H1 (cell line): ENCODE data around the gene RWDD1. TPM values are rescaled to one million over a fixed set of nuclear protein-coding genes. Genes with fewer than 3 reads are reported as not detected.

Experiments
- CTCF ChIA-PET: fragments of 300-600 bp; sonication (Branson Sonifier 250); formaldehyde crosslinking; loops from one replicate; lab custom pipeline; 2021; ENCODE audit not compliant: partially characterized antibody; lab: Charles Lee
- POLR2A ChIA-PET: fragments of 300-600 bp; sonication (Branson Sonifier 250); formaldehyde crosslinking; loops from one replicate; lab custom pipeline; 2021; ENCODE audit warnings: inconsistent platforms; ENCODE audit not compliant: partially characterized antibody; lab: Charles Lee
- DNase-seq, 2 experiments: peaks; one replicate each; pipeline versions ENCODE4 v3.0.0 to v3.0.0-alpha.2; 2010 to 2022; ENCODE audit warnings: low spot score in 2 of 2, low read depth in 1 of 2, mixed read lengths in 1 of 2
- FAIRE-seq: peaks from 2 replicates; lab custom pipeline; 2011; peaks lifted over from hg19 to GRCh38; lab: Jason Lieb, UNC
- H2AFZ ChIP-seq: 2 replicates; pipeline ENCODE4 v1.8.1; 2012; ENCODE audit warnings: low read length, inconsistent platforms
- H2AK5ac ChIP-seq: 2 replicates; pipeline ENCODE4 v1.6.1; 2013; ENCODE audit warnings: low read depth, low read length
- H2BK120ac ChIP-seq: replicated peaks from 2 replicates; pipeline ENCODE3; 2013; ENCODE audit warnings: low read depth, low read length, inconsistent platforms
- H2BK12ac ChIP-seq: 2 replicates; pipeline ENCODE4 v1.6.1; 2013; ENCODE audit warnings: low read depth, low read length
- H2BK15ac ChIP-seq: 2 replicates; pipeline ENCODE4 v1.6.1; 2013; ENCODE audit warnings: low read length
- H2BK20ac ChIP-seq: 2 replicates; pipeline ENCODE4 v1.6.1; 2013; ENCODE audit warnings: low read length
- H2BK5ac ChIP-seq: 2 replicates; pipeline ENCODE4 v1.6.1; 2013; ENCODE audit warnings: low read depth, low read length
- H3K14ac ChIP-seq: 2 replicates; pipeline ENCODE4 v1.6.1; 2013; ENCODE audit warnings: inconsistent platforms; ENCODE audit not compliant: insufficient read length
- H3K18ac ChIP-seq: 2 replicates; pipeline ENCODE4 v1.6.1; 2013; ENCODE audit warnings: low read length; ENCODE audit errors: extremely low read depth
- H3K23ac ChIP-seq: 2 replicates; pipeline ENCODE4 v1.6.1; 2013; ENCODE audit warnings: inconsistent platforms; ENCODE audit not compliant: insufficient read length
- H3K23me2 ChIP-seq: 2 replicates; pipeline ENCODE4 v1.6.1; 2013; ENCODE audit warnings: low read depth, low read length
- H3K27ac ChIP-seq: 2 replicates; pipeline ENCODE4 v1.6.1; 2011; ENCODE audit warnings: low read depth, low read length, inconsistent platforms
- H3K27me3 ChIP-seq, 4 experiments: replicated peaks in 1 of 4; 1 replicate in 1 of 4; 2 replicates in 3 of 4; pipeline versions ENCODE4 v1.6.1 to v1.8.1; 2011 to 2013; ENCODE audit warnings: low read length in 3 of 4, mild to moderate bottlenecking in 3 of 4, inconsistent platforms in 2 of 4, mixed read lengths in 2 of 4, moderate library complexity in 1 of 4; ENCODE audit not compliant: control insufficient read depth in 3 of 4, insufficient read depth in 3 of 4; ENCODE audit errors: extremely low read depth in 1 of 4
- H3K36me3 ChIP-seq, 4 experiments: 2 replicates each; pipeline versions ENCODE4 v1.6.1 to v1.8.1; 2011 to 2013; ENCODE audit warnings: mild to moderate bottlenecking in 4 of 4, low read length in 3 of 4, moderate library complexity in 2 of 4, control low read depth in 1 of 4, inconsistent platforms in 1 of 4; ENCODE audit not compliant: insufficient read depth in 4 of 4, control insufficient read depth in 2 of 4
- H3K4ac ChIP-seq: replicated peaks from 2 replicates; pipeline ENCODE3; 2013; ENCODE audit warnings: low read length, low read depth, mixed read lengths, inconsistent platforms; ENCODE audit not compliant: insufficient read length
- H3K4me1 ChIP-seq, 4 experiments: replicated peaks in 1 of 4; 1 replicate in 1 of 4; 2 replicates in 3 of 4; pipeline versions ENCODE4 v1.6.1 to v1.8.1; 2011 to 2013; ENCODE audit warnings: low read length in 3 of 4, inconsistent platforms in 2 of 4, mixed read lengths in 1 of 4; ENCODE audit not compliant: insufficient read depth in 4 of 4, control insufficient read depth in 3 of 4
- H3K4me2 ChIP-seq, 2 experiments: 2 replicates each; pipeline versions ENCODE4 v1.6.1 to v1.8.1; 2011 to 2013; ENCODE audit warnings: low read depth in 2 of 2, low read length in 2 of 2, control low read depth in 1 of 2, inconsistent platforms in 1 of 2, mild to moderate bottlenecking in 1 of 2; ENCODE audit not compliant: insufficient read depth in 1 of 2
- H3K4me3 ChIP-seq, 4 experiments: fragments of 200-600, 300-600 bp in 1 of 4; sonication (generic), shearing (Covaris generic), sonication (Bioruptor Twin) in 1 of 4; 2 replicates each; pipeline versions ENCODE4 v1.5.1 to v1.8.1; 2011 to 2016; ENCODE audit warnings: low read length in 4 of 4, low read depth in 3 of 4, control low read depth in 2 of 4, inconsistent platforms in 2 of 4, mild to moderate bottlenecking in 2 of 4, mixed read lengths in 1 of 4, moderate library complexity in 1 of 4; ENCODE audit not compliant: insufficient read depth in 2 of 4; ENCODE audit errors: extremely low read depth in 1 of 4
- H3K56ac ChIP-seq: replicated peaks from 2 replicates; pipeline ENCODE3; 2013; ENCODE audit warnings: low read depth, mild to moderate bottlenecking, mixed read lengths, low read length, inconsistent platforms; ENCODE audit not compliant: insufficient read length
- H3K79me1 ChIP-seq: 2 replicates; pipeline ENCODE4 v1.6.1; 2013; ENCODE audit warnings: low read depth, low read length, control low read depth
- H3K79me2 ChIP-seq, 2 experiments: 2 replicates each; pipeline versions ENCODE4 v1.6.1 to v1.8.1; 2012 to 2013; ENCODE audit warnings: low read length in 2 of 2, mild to moderate bottlenecking in 2 of 2, inconsistent platforms in 1 of 2; ENCODE audit not compliant: insufficient read depth in 2 of 2, control insufficient read depth in 1 of 2
- H3K9ac ChIP-seq, 4 experiments: replicated peaks in 1 of 4; 1 replicate in 1 of 4; 2 replicates in 3 of 4; pipeline versions ENCODE4 v1.6.1 to v1.8.1; 2011 to 2013; ENCODE audit warnings: low read depth in 3 of 4, low read length in 3 of 4, control low read depth in 2 of 4, mild to moderate bottlenecking in 2 of 4, moderate library complexity in 2 of 4, inconsistent platforms in 1 of 4; ENCODE audit errors: extremely low read depth in 1 of 4
- H3K9me3 ChIP-seq, 2 experiments: 2 replicates each; pipeline versions ENCODE4 v1.6.1 to v1.8.1; 2012 to 2013; ENCODE audit warnings: mild to moderate bottlenecking in 2 of 2, moderate library complexity in 2 of 2, control low read depth in 1 of 2, inconsistent platforms in 1 of 2, low read depth in 1 of 2, low read length in 1 of 2, mixed read lengths in 1 of 2; ENCODE audit not compliant: insufficient read depth in 2 of 2
- H4K20me1 ChIP-seq, 2 experiments: replicated peaks in 1 of 2; 2 replicates each; pipeline versions ENCODE3 to v1.8.1; 2011 to 2013; ENCODE audit warnings: inconsistent platforms in 2 of 2, low read length in 2 of 2, mild to moderate bottlenecking in 1 of 2; ENCODE audit not compliant: insufficient read depth in 2 of 2, control insufficient read depth in 1 of 2
- H4K5ac ChIP-seq: 2 replicates; pipeline ENCODE4 v1.6.1; 2013; ENCODE audit warnings: low read length, low read depth, mixed read lengths, inconsistent platforms; ENCODE audit not compliant: insufficient read length
- H4K8ac ChIP-seq: 2 replicates; pipeline ENCODE4 v1.8.0; 2013; ENCODE audit warnings: mild to moderate bottlenecking, moderate library complexity, low read length, inconsistent platforms; ENCODE audit not compliant: insufficient read depth; ENCODE audit errors: extremely low read depth
- H4K91ac ChIP-seq: replicated peaks from 2 replicates; pipeline ENCODE3; 2013; ENCODE audit warnings: low read length, mixed read lengths, inconsistent platforms; ENCODE audit not compliant: insufficient read length
- CREB1 ChIP-seq: IDR thresholded peaks from 2 replicates; pipeline ENCODE4 v1.6.1; 2012; ENCODE audit warnings: inconsistent platforms
- GABPA ChIP-seq: IDR thresholded peaks from 2 replicates; pipeline ENCODE4 v1.6.1; 2011; ENCODE audit warnings: mild to moderate bottlenecking, low read length, moderate library complexity, borderline replicate concordance; ENCODE audit not compliant: insufficient read depth
- HDAC2 ChIP-seq, 2 experiments: fragments of 300-600 bp in 1 of 2; sonication (generic) in 1 of 2; IDR thresholded peaks; 2 replicates each; pipeline ENCODE4 v1.6.1; 2011 to 2012; ENCODE audit warnings: low read depth in 2 of 2, low read length in 2 of 2, mild to moderate bottlenecking in 2 of 2, moderate library complexity in 2 of 2, borderline replicate concordance in 1 of 2, inconsistent platforms in 1 of 2
- JUN ChIP-seq: IDR thresholded peaks from 2 replicates; pipeline ENCODE4 v1.6.1; 2011; ENCODE audit warnings: low read depth, mild to moderate bottlenecking, improper control_type of control experiment, low read length
- RAD21 ChIP-seq, 2 experiments: IDR thresholded peaks in 1 of 2; conservative IDR thresholded peaks in 1 of 2; 2 replicates each; pipeline ENCODE4 v1.6.1; 2011; ENCODE audit warnings: low read depth in 2 of 2, low read length in 2 of 2, improper control_type of control experiment in 1 of 2, inconsistent platforms in 1 of 2, mild to moderate bottlenecking in 1 of 2, moderate library complexity in 1 of 2
- SIN3A ChIP-seq, 2 experiments: IDR thresholded peaks in 1 of 2; conservative IDR thresholded peaks in 1 of 2; 2 replicates each; pipeline ENCODE4 v1.6.1; 2011 to 2012; ENCODE audit warnings: low read length in 2 of 2, improper control_type of control experiment in 1 of 2, low read depth in 1 of 2, mild to moderate bottlenecking in 1 of 2
- SRF ChIP-seq: IDR thresholded peaks from 2 replicates; pipeline ENCODE4 v1.6.1; 2011; ENCODE audit warnings: mild to moderate bottlenecking, low read depth, low read length, moderate library complexity
- TAF7 ChIP-seq: optimal IDR thresholded peaks from 2 replicates; pipeline ENCODE3; 2011; ENCODE audit warnings: low read depth, mild to moderate bottlenecking, inconsistent platforms, low read length, moderate library complexity, borderline replicate concordance
- polyA plus RNA-seq, 7 experiments: library from polyadenylated mRNA; depleted of rRNA in 3 of 7; stranded (reverse) in 5 of 7; unstranded in 2 of 7; fragments of >200 nt in 5 of 7; fragments of 200-250 nt in 2 of 7; gene quantifications; 1 replicate in 5 of 7; 2 replicates in 1 of 7; 4 replicates in 1 of 7; pipeline versions ENCODE4 v1.2.1 to v1.2.3, GENCODE V29; 2011 to 2013; ENCODE audit warnings: missing spikeins in 2 of 7, mixed read lengths in 2 of 7
- total RNA-seq: library from RNA; stranded (reverse); fragmentation: NEBNext Ultra II Directional; extraction: Animal tissue kit (Norgen Biotek cat#: 25700); gene quantifications from 2 replicates; pipeline ENCODE4 v1.2.1, GENCODE V29; 2021
- TF ChIP-seq, protein P1 (sequence below), 3 experiments: IDR thresholded peaks; 1 replicate in 2 of 3; 2 replicates in 1 of 3; pipeline versions ENCODE4 v1.5.1 to v1.6.1; 2011; ENCODE audit warnings: low read length in 3 of 3, mild to moderate bottlenecking in 3 of 3, inconsistent platforms in 2 of 3, low read depth in 1 of 3, moderate library complexity in 1 of 3; ENCODE audit not compliant: insufficient read depth in 1 of 3; ENCODE audit errors: control extremely low read depth in 1 of 3

RWDD1 gene
- total and polyA plus RNA-seq, 2 of the 8 experiments (the other 6 are each of a cell fraction or from before 2014, with no cell fraction given) = 19.5 to 35.2 TPM

DNA sequence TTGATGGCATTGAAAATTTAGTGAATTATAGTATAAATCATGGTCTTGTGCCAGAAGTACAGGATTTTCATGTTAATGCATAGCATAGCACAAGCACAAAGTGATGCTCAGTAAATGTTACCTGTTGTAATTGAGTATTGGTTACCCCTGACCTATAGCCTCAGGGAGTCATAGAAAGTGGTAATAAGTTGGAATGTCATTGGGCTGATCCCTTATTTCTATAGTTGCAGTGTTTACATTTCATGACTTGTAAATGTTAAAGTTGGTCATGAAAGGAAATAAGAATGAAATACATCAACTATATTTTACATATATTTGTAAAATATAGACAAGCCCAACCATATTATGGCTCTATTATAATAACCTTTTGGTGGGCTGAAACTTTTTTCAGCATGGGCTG, 7.0 kb downstream of the RWDD1 start:
- H3K27me3 ChIP-seq = no peaks in the 10 kb centered on the region
- no peak overlapping the region for H4K5ac ChIP-seq
- H3K9me3 ChIP-seq = no peaks in the 10 kb centered on the region
- H2BK15ac ChIP-seq = no peak overlapping the region
- H3K4me2 ChIP-seq = no peak overlapping the region
- POLR2A ChIA-PET = interaction anchor here (0.7 to 1.5 kb wide), 2 partner anchors 15 to 37 kb away, joined by 3 to 6 read pairs; partner anchors contain the start of gene RSPH4A
- H2BK12ac ChIP-seq = no peak overlapping the region
- no peak overlapping the region for H2AFZ ChIP-seq
- no peaks in the 10 kb centered on the region; the same call in 1 of the 2 replicates for H3K79me1 ChIP-seq
- no peak overlapping the region for H3K4ac ChIP-seq
- H3K9ac ChIP-seq = no peak overlapping the region
- no peak overlapping the region for H2BK120ac ChIP-seq
- no peak overlapping the region for H3K18ac ChIP-seq
- H3K14ac ChIP-seq = no peak overlapping the region
- peaks cover 0 to 8% (median 0%) of the 10 kb centered on the region in 4 experiments; a peak in 2 of 8 replicates for H3K36me3 ChIP-seq
- DNase-seq (no peak), FAIRE-seq (no peak)
- H3K4me3 ChIP-seq = no peak overlapping the region
- H3K56ac ChIP-seq = no peak overlapping the region
- H3K27ac ChIP-seq = no peak overlapping the region
- H3K23ac ChIP-seq = no peak overlapping the region
- no peak overlapping the region for H4K91ac ChIP-seq
- H2BK5ac ChIP-seq = no peak overlapping the region
- peaks cover 0 to 32% of the 10 kb centered on the region in 2 experiments; a peak in 3 of 4 replicates for H3K79me2 ChIP-seq
- H2BK20ac ChIP-seq = no peak overlapping the region
- H4K20me1 ChIP-seq = peaks cover 0 to 1% of the 10 kb centered on the region in 2 experiments
- H2AK5ac ChIP-seq = no peak overlapping the region
- H3K4me1 ChIP-seq = no peaks in the 10 kb centered on the region
- CTCF ChIA-PET = interaction anchor here (0.8 to 2.7 kb wide), 5 partner anchors 15 to 309 kb away, joined by 3 to 8 read pairs (median 3); no protein-coding TSS in a partner anchor
- H4K8ac ChIP-seq = no peak overlapping the region
- H3K23me2 ChIP-seq = no peaks in the 10 kb centered on the region
- no peak for TF ChIP-seq HDAC2 (IDR thresholded peaks at IDR 0.05; ENCODE audit: borderline replicate concordance in 1 of 2, low read depth in 2 of 2, low read length in 2 of 2)
- TF ChIP-seq SIN3A (conservative IDR thresholded peaks at IDR 0.05 in 1 of 2, IDR thresholded peaks at IDR 0.05 in 1 of 2; ENCODE audit: low read depth in 1 of 2, low read length in 2 of 2) = no peak
- TF ChIP-seq, protein P1, sequence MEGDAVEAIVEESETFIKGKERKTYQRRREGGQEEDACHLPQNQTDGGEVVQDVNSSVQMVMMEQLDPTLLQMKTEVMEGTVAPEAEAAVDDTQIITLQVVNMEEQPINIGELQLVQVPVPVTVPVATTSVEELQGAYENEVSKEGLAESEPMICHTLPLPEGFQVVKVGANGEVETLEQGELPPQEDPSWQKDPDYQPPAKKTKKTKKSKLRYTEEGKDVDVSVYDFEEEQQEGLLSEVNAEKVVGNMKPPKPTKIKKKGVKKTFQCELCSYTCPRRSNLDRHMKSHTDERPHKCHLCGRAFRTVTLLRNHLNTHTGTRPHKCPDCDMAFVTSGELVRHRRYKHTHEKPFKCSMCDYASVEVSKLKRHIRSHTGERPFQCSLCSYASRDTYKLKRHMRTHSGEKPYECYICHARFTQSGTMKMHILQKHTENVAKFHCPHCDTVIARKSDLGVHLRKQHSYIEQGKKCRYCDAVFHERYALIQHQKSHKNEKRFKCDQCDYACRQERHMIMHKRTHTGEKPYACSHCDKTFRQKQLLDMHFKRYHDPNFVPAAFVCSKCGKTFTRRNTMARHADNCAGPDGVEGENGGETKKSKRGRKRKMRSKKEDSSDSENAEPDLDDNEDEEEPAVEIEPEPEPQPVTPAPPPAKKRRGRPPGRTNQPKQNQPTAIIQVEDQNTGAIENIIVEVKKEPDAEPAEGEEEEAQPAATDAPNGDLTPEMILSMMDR (IDR thresholded peaks at IDR 0.05; ENCODE audit: control extremely low read depth in 1 of 3, insufficient read depth in 1 of 3, low read depth in 1 of 3, low read length in 3 of 3) = no peak
- no peak for TF ChIP-seq TAF7
- no peak for TF ChIP-seq GABPA
- no peak for TF ChIP-seq SRF
- no peak for TF ChIP-seq RAD21 (IDR thresholded peaks at IDR 0.05 in 1 of 2, conservative IDR thresholded peaks at IDR 0.05 in 1 of 2; ENCODE audit: low read depth in 2 of 2, low read length in 2 of 2)
- TF ChIP-seq CREB1 = no peak
- no peak for TF ChIP-seq JUN
